Brain microvascular endothelial cell (primary cell): ENCODE measurements around the gene AHCTF1.

ENCODE experiments used
- DNase-seq: peaks from one replicate; pipeline ENCODE4 v3.0.0-alpha.2; 2020
- H3K27ac ChIP-seq: fragments of 250-450 bp; sonication (Bioruptor Pico); 2 replicates; pipeline ENCODE4 v1.5.1; 2020; ENCODE audit warnings: mild to moderate bottlenecking, moderate library complexity
- H3K27me3 ChIP-seq: fragments of 250-450 bp; sonication (Bioruptor Pico); replicated peaks from 2 replicates; pipeline ENCODE4 v1.5.1; 2020; ENCODE audit warnings: mild to moderate bottlenecking
- H3K36me3 ChIP-seq: fragments of 250-450 bp; sonication (Bioruptor Pico); replicated peaks from 2 replicates; pipeline ENCODE4 v1.5.1; 2020; ENCODE audit warnings: mild to moderate bottlenecking
- H3K4me3 ChIP-seq: 2 replicates; pipeline ENCODE4 v1.5.1; 2011; ENCODE audit warnings: low read depth, mild to moderate bottlenecking, control low read depth, low read length, moderate library complexity
- in situ Hi-C: cut with HindIII; loops from 2 replicates; pipeline ENCODE4 v1.10.0; 2017; ENCODE audit warnings: low sequenced_read_pairs, low pct_ligation_motif_present
- TF ChIP-seq, protein P1 (sequence below): IDR thresholded peaks from 2 replicates; pipeline ENCODE4 v1.5.1; 2011; ENCODE audit warnings: low read depth, mild to moderate bottlenecking, moderate library complexity, low read length, control low read depth, inconsistent platforms; ENCODE audit errors: missing control alignments

The AHCTF1 gene

GRCh38 chr1:246797597-246797996, 134.2 kb downstream of the AHCTF1 start:
- Histone ChIP-seq H3K4me3 (no peak overlapping the region), H3K27me3 (no peaks in the 10 kb centered on the region), H3K27ac (no peak overlapping the region), H3K36me3 (no peaks in the 10 kb centered on the region)
- TF ChIP-seq, protein P1, sequence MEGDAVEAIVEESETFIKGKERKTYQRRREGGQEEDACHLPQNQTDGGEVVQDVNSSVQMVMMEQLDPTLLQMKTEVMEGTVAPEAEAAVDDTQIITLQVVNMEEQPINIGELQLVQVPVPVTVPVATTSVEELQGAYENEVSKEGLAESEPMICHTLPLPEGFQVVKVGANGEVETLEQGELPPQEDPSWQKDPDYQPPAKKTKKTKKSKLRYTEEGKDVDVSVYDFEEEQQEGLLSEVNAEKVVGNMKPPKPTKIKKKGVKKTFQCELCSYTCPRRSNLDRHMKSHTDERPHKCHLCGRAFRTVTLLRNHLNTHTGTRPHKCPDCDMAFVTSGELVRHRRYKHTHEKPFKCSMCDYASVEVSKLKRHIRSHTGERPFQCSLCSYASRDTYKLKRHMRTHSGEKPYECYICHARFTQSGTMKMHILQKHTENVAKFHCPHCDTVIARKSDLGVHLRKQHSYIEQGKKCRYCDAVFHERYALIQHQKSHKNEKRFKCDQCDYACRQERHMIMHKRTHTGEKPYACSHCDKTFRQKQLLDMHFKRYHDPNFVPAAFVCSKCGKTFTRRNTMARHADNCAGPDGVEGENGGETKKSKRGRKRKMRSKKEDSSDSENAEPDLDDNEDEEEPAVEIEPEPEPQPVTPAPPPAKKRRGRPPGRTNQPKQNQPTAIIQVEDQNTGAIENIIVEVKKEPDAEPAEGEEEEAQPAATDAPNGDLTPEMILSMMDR, result no peak
- in situ Hi-C loops, result no loop called here
- no peak for DNase-seq

GRCh38 chr1:246797157-246797556, 134.6 kb downstream of the AHCTF1 start:
- H3K36me3 ChIP-seq, result no peaks in the 10 kb centered on the region
- no peak overlapping the region for H3K4me3 ChIP-seq
- in situ Hi-C loops, result no loop called here
- H3K27me3 ChIP-seq, result no peaks in the 10 kb centered on the region
- TF ChIP-seq, protein P1, result no peak
- H3K27ac ChIP-seq, result no peak overlapping the region
- DNase-seq, result no peak

DNA sequence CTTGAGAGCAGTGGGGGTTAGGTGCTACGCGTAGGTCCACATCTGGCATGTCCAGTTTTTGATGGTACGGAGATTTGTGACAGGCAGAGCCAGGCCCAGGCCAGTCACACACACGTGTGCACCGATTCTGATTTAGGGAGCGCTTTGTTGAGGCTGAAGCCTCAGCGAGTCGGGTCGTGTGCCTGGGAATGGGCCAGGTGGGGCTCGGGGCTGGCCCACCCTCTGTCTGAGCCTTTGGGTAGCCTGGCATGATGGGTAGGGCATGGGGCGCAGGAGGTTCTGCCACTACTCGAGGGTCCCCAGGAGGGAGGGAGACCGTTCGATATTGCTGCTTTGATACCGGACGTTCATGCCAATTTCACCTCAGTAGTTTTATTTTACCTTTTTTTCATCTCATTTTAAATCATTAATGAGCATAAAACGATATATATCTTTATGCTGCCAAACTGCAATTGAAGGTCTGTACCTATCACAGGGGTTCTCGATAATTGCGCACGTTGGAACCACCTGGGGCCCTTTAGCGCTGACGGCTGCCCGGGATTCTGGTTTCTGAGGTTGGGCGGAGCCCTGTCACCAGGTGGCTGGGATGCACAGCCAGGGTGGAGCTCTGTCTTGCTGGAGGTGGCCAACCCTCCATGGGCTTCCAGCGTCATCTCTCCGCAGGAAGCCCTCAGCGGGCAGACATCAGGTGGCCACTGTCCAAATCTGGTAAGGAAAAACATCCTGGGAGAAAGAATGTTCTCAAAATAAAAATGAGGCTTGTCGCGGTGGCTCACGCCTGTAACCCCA, 135.6 kb downstream of the AHCTF1 start:
- no peak overlapping the region for H3K4me3 ChIP-seq
- in situ Hi-C loops, result no loop called here
- no peaks in the 10 kb centered on the region for H3K36me3 ChIP-seq
- H3K27me3 ChIP-seq, result no peaks in the 10 kb centered on the region
- TF ChIP-seq, protein P1, result no peak
- DNase-seq, result no peak
- H3K27ac ChIP-seq, result no peak overlapping the region

DNA sequence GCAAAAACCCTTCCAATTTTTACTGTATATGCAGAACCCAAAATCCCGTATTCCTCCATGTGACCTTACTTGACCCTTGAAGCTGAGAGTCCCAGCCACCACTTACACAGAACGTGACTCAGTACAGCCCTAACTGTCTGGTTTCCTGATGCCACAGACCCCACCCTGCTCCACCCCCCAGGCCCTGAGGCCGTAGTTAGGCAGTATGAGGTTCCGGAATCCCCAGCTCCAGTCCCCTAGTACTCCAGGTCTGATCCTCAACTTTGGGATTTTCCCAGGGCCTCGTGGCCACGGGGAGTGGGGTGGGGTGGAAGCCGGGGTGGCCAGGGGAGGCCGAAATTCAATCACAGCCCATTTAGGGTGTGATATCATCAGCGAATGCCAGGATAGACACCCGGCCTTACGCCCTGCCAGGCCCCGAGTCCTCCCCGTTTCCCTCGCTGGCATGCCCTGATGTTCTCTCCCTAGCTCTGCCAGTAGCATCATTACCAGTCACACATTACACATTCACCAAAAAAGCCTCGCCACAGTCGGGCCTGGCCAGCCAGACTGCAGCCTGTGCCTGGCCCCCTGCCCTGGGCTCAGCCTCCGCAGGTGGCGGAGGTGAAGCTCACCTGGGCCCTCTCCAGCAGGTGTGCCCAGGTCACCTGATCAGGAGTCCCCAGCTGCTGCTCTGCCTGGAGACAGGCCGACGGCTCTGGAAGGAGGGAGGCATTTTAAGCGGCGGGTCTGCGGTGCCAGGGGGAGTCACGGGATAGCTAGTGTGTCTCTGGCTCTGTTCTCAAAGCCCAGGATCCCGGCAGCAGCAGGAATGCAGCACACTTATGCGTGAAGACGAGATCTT, 136.7 kb downstream of the AHCTF1 start:
- Histone ChIP-seq H3K27ac (no peak overlapping the region), H3K27me3 (no peaks in the 10 kb centered on the region), H3K36me3 (no peaks in the 10 kb centered on the region), H3K4me3 (no peak overlapping the region)
- in situ Hi-C loops, result no loop called here
- TF ChIP-seq, protein P1, result no peak
- no peak for DNase-seq

- Histone ChIP-seq H3K27ac (no peak overlapping the region), H3K4me3 (no peak overlapping the region), H3K27me3 (no peaks in the 10 kb centered on the region), H3K36me3 (no peaks in the 10 kb centered on the region)
- in situ Hi-C loops, result no loop called here
- DNase-seq, result no peak
- TF ChIP-seq, protein P1, result no peak
Measured at GRCh38 chr1:246794048-246794827, 137.5 kb downstream of the AHCTF1 start.
